T-cell (primary cell): Measurements from ENCODE around the gene RAPGEF1. TPM values are rescaled to one million over a fixed set of nuclear protein-coding genes. Genes with fewer than 3 reads are reported as not detected.

Source experiments
- ATAC-seq, 4 experiments: fragments of 200-7000 bp in 3 of 4; fragments of 150-1000 bp in 1 of 4; cut with Tn5 transposase; replicated peaks in 1 of 4; 1 replicate in 3 of 4; 2 replicates in 1 of 4; pipeline ENCODE4 v1.10.0; 2021; ENCODE audit warnings: moderate library complexity in 3 of 4, mild to moderate bottlenecking in 2 of 4, moderate number of reproducible peaks in 1 of 4
- CTCF ChIA-PET, 2 donors: fragments of 300-600 bp; sonication (Branson Sonifier 250); formaldehyde crosslinking; loops; one replicate each; lab custom pipeline; 2022; ENCODE audit warnings: antibody characterized with exemption in 2 of 2; lab: Charles Lee
- POLR2A ChIA-PET, 2 donors: fragments of 300-600 bp; sonication (Branson Sonifier 250); formaldehyde crosslinking; loops; one replicate each; lab custom pipeline; 2022; ENCODE audit warnings: antibody characterized with exemption in 2 of 2; lab: Charles Lee
- DNase-seq, 35 experiments: peaks; one replicate each; pipeline versions ENCODE4 v3.0.0 to v3.0.0-alpha.2; 2013 to 2023
- H3K27ac ChIP-seq: one replicate; pipeline ENCODE4 v1.5.1; 2013; ENCODE audit warnings: low read length
- H3K27me3 ChIP-seq, 2 experiments: replicated peaks in 1 of 2; 1 replicate in 1 of 2; 2 replicates in 1 of 2; pipeline versions ENCODE4 v1.6.1 to v1.7.0; 2013; ENCODE audit warnings: low read length in 1 of 2, mixed read lengths in 1 of 2; ENCODE audit not compliant: control insufficient read depth in 2 of 2, insufficient read depth in 2 of 2; ENCODE audit errors: extremely low read depth in 1 of 2
- H3K36me3 ChIP-seq, 2 donors: 1 replicate in 1 of 2; 2 replicates in 1 of 2; pipeline versions ENCODE4 v1.6.1 to v1.7.0; 2013; ENCODE audit warnings: low read length in 1 of 2; ENCODE audit not compliant: control insufficient read depth in 2 of 2, insufficient read depth in 1 of 2; ENCODE audit errors: extremely low read depth in 1 of 2
- H3K4me1 ChIP-seq, 2 experiments: 1 replicate in 1 of 2; 2 replicates in 1 of 2; pipeline versions ENCODE4 v1.6.1 to v1.7.0; 2013; ENCODE audit warnings: low read length in 2 of 2, mixed read lengths in 1 of 2; ENCODE audit not compliant: insufficient read depth in 2 of 2, control insufficient read depth in 1 of 2; ENCODE audit errors: extremely low read depth in 1 of 2
- H3K4me3 ChIP-seq, 2 donors: 1 replicate in 1 of 2; 2 replicates in 1 of 2; pipeline versions ENCODE4 v1.5.1 to v1.7.0; 2013; ENCODE audit warnings: mild to moderate bottlenecking in 2 of 2, low read length in 1 of 2, moderate library complexity in 1 of 2; ENCODE audit not compliant: control insufficient read depth in 1 of 2; ENCODE audit errors: extremely low read depth in 1 of 2
- H3K9me3 ChIP-seq: 2 replicates; pipeline ENCODE4 v1.7.0; 2013
- H3K27ac Mint-ChIP-seq, 2 donors: one replicate each; pipeline ENCODE4 v1.8.0; 2020 to 2021; ENCODE audit warnings: mild to moderate bottlenecking in 2 of 2, mixed read lengths in 2 of 2
- H3K27me3 Mint-ChIP-seq, 2 donors: one replicate each; pipeline ENCODE4 v1.8.0; 2021 to 2022; ENCODE audit warnings: mixed read lengths in 2 of 2
- H3K36me3 Mint-ChIP-seq: one replicate; pipeline ENCODE4 v1.8.0; 2021; ENCODE audit warnings: mixed read lengths
- H3K4me1 Mint-ChIP-seq, 3 donors: one replicate each; pipeline ENCODE4 v1.8.0; 2020 to 2022; ENCODE audit warnings: mixed read lengths in 3 of 3, mild to moderate bottlenecking in 1 of 3
- H3K4me3 Mint-ChIP-seq, 3 donors: one replicate each; pipeline ENCODE4 v1.8.0; 2020 to 2022; ENCODE audit warnings: mild to moderate bottlenecking in 3 of 3, mixed read lengths in 3 of 3, moderate library complexity in 3 of 3
- H3K9me3 Mint-ChIP-seq, 3 donors: one replicate each; pipeline ENCODE4 v1.8.0; 2020 to 2022; ENCODE audit warnings: mixed read lengths in 3 of 3
- WGBS: methylation state at CpG from one replicate; pipeline ENCODE4 v1.1.5; 2013; ENCODE audit warnings: missing lambda C conversion rate; ENCODE audit not compliant: insufficient coverage; 5-methylcytosine and 5-hydroxymethylcytosine counted together
- total RNA-seq, 35 experiments: library from RNA in 6 of 35; stranded (reverse) in 6 of 35; fragments of 120-200 nt in 1 of 35; gene quantifications; one replicate each; pipeline versions ENCODE4 v1.2.1 to v1.2.4 and lab custom pipeline; 2013 to 2026

RAPGEF1 gene
- total RNA-seq, 5 donors from 2014 or later (not counting 1 experiment from before 2014, with no cell fraction given), result 97.9 to 167 (median 139) TPM

GRCh38 chr9:131738293-131739132 is 1.4 kb downstream of the RAPGEF1 start:
- no peaks in the 10 kb centered on the region for H3K27me3 ChIP-seq
- Mint-ChIP-seq H3K4me1 (peaks cover 55 to 66% (median 65%) of the 10 kb centered on the region in 3 donors), H3K36me3 (peaks cover 18% of the 10 kb centered on the region), H3K9me3 (no peaks in the 10 kb centered on the region), H3K27me3 (no peaks in the 10 kb centered on the region), H3K27ac (peak overlapping the region; percentile 91 to 95), H3K4me3 (peak overlapping the region; percentile 87 to 95 (median 90))
- peak in 1 of 35 experiments; percentile 33 for DNase-seq
- peaks cover 55 to 66% of the 10 kb centered on the region in 2 experiments for H3K4me1 ChIP-seq
- WGBS, result 26% methylated on average over 8 of the region's 13 CpGs
- no peaks in the 10 kb centered on the region for H3K9me3 ChIP-seq
- no peak for ATAC-seq
- H3K4me3 ChIP-seq, result peak overlapping the region; percentile 68 to 74
- ChIA-PET POLR2A (interaction anchor here in 1 of 2 donors (0.5 kb wide), 2 partner anchors 8 to 72 kb away, joined by 3 to 6 read pairs; no protein-coding TSS in a partner anchor), CTCF (interaction anchor here (0.5 to 3.1 kb wide), 8 partner anchors 9 to 111 kb away, joined by 3 to 18 read pairs (median 4); no protein-coding TSS in a partner anchor)
- no peaks in the 10 kb centered on the region for H3K36me3 ChIP-seq
- peak overlapping the region; percentile 54 for H3K27ac ChIP-seq

- Mint-ChIP-seq H3K27me3 (no peaks in the 10 kb centered on the region), H3K4me3 (peak overlapping the region; percentile 59 to 82 (median 70)), H3K9me3 (no peaks in the 10 kb centered on the region), H3K4me1 (peaks cover 60 to 67% (median 65%) of the 10 kb centered on the region in 3 donors), H3K27ac (peak overlapping the region; percentile 88 to 94), H3K36me3 (peaks cover 18% of the 10 kb centered on the region)
- Histone ChIP-seq H3K4me1 (peaks cover 54 to 72% of the 10 kb centered on the region in 2 experiments), H3K4me3 (no peak overlapping the region), H3K9me3 (no peaks in the 10 kb centered on the region), H3K36me3 (no peaks in the 10 kb centered on the region), H3K27me3 (no peaks in the 10 kb centered on the region), H3K27ac (peak overlapping the region; percentile 93)
- 100% methylated on average over 1 of the region's 12 CpGs for WGBS
- POLR2A ChIA-PET, result interaction anchor here in 1 of 2 donors (0.7 kb wide), 2 partner anchors 18 to 109 kb away, joined by 5 to 7 read pairs; no protein-coding TSS in a partner anchor
- DNase-seq (no peak), ATAC-seq (no peak)
- CTCF ChIA-PET, result interaction anchor here in 1 of 2 donors (0.6 to 2.1 kb wide), 2 partner anchors 10 to 152 kb away, joined by 6 to 7 read pairs; no protein-coding TSS in a partner anchor
Measured at GRCh38 chr9:131737426-131737825, 2.5 kb downstream of the RAPGEF1 start.

DNA sequence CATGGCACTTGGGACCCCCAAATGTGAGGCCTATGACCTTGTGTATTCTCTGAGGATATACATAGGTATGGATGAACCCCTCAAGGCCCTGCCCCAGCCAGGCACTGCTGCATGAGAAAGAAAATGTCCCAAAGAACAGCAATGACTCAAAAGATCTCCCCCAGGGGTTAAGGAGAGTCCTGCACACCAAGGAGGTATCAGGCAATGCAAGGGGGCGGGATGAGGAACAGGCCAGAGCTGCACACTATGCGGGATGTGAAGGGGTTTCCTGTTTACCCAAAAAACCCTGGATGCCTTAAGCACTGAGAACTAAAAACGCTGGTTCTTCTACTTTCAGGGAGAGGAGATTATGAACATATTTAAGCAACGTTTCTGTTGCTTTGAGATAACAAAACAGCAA is 3.4 kb downstream of the RAPGEF1 start:
- no peak for DNase-seq
- Histone ChIP-seq H3K9me3 (no peaks in the 10 kb centered on the region), H3K27me3 (no peaks in the 10 kb centered on the region), H3K4me3 (no peak overlapping the region), H3K4me1 (peaks cover 60 to 82% of the 10 kb centered on the region in 2 experiments), H3K27ac (peak overlapping the region; percentile 93), H3K36me3 (no peaks in the 10 kb centered on the region)
- peaks cover 70 to 77% (median 75%) of the 10 kb centered on the region in 3 donors for H3K4me1 Mint-ChIP-seq
- ChIA-PET POLR2A (no interaction called here), CTCF (interaction anchor here in 1 of 2 donors (2.1 kb wide), 1 partner anchor 9 kb away, joined by 7 read pairs; no protein-coding TSS in a partner anchor)
- no peak for ATAC-seq
- H3K36me3 Mint-ChIP-seq, result peaks cover 18% of the 10 kb centered on the region
- no peaks in the 10 kb centered on the region for H3K9me3 Mint-ChIP-seq
- no CpG with 5 or more reads among the region's 4 CpGs for WGBS
- H3K4me3 Mint-ChIP-seq, result peak overlapping the region; percentile 59 to 82 (median 70)
- H3K27me3 Mint-ChIP-seq, result no peaks in the 10 kb centered on the region
- peak overlapping the region; percentile 88 to 94 for H3K27ac Mint-ChIP-seq

DNA sequence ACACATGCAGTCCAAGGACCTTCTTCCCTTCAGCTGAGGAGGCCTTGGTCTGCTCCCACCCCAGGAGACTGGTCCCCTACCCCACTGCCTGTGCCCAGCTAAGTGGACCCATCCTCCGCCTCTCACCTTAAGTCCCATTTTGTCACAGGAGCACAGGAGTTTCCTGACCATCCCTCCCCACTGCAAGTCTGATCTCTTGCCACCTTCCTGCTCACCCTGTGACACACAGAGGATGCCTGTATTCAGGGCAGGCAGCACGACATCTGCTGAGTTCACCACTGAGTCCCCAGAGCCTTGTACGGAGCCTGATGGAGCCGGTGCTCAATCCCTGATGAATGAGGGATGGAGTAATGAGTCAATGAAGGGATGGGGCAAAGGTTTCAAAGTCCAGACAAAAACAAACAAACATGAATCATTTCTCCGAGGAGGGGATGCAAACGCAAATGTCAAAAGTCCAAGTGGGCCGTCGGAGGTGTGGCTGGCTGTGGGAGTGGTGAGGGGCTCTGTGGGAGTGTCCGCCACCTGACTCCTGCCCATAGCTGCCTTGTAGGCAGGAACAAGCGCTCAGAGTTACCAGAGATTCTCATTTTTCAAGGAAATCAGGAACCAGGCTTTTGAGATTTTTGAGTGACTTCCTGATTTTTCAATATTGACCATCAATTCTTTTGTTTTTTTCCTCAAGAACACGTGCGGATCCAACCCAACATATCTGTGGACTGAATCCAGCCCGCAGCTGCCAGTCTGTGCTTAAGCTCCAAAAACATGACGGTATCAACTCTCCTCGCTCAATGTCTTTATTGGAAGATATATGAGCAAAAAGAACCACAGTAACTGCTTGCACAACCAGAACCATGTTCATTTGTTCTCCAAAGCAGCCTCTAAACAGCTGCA is 4.4 kb downstream of the RAPGEF1 start:
- H3K36me3 ChIP-seq, result no peaks in the 10 kb centered on the region
- 65% methylated on average over 6 of the region's 15 CpGs for WGBS
- Mint-ChIP-seq H3K27me3 (no peaks in the 10 kb centered on the region), H3K4me3 (peak overlapping the region; percentile 65 to 82 (median 73)), H3K27ac (peak overlapping the region; percentile 88 to 94), H3K36me3 (peaks cover 18% of the 10 kb centered on the region), H3K9me3 (no peaks in the 10 kb centered on the region), H3K4me1 (peaks cover 80 to 86% (median 85%) of the 10 kb centered on the region in 3 donors)
- DNase-seq, result no peak
- CTCF ChIA-PET, result interaction anchor here in 1 of 2 donors (2.1 kb wide), 1 partner anchor 8 kb away, joined by 7 read pairs; no protein-coding TSS in a partner anchor
- H3K4me3 ChIP-seq, result no peak overlapping the region
- peak overlapping the region; percentile 93 for H3K27ac ChIP-seq
- ATAC-seq, result no peak
- POLR2A ChIA-PET, result no interaction called here
- H3K4me1 ChIP-seq, result peaks cover 68 to 91% of the 10 kb centered on the region in 2 experiments
- no peaks in the 10 kb centered on the region for H3K27me3 ChIP-seq
- H3K9me3 ChIP-seq, result no peaks in the 10 kb centered on the region

- POLR2A ChIA-PET, result no interaction called here
- no peaks in the 10 kb centered on the region for H3K27me3 Mint-ChIP-seq
- CTCF ChIA-PET, result no interaction called here
- peak overlapping the region; percentile 65 to 82 (median 73) for H3K4me3 Mint-ChIP-seq
- Histone ChIP-seq H3K4me1 (peaks cover 70 to 93% of the 10 kb centered on the region in 2 experiments), H3K36me3 (no peaks in the 10 kb centered on the region), H3K9me3 (no peaks in the 10 kb centered on the region), H3K27me3 (no peaks in the 10 kb centered on the region), H3K4me3 (no peak overlapping the region), H3K27ac (peak overlapping the region; percentile 93)
- H3K36me3 Mint-ChIP-seq, result peaks cover 18% of the 10 kb centered on the region
- 34% methylated on average over 3 of the region's 8 CpGs for WGBS
- peaks cover 84 to 88% (median 87%) of the 10 kb centered on the region in 3 donors for H3K4me1 Mint-ChIP-seq
- H3K27ac Mint-ChIP-seq, result peak overlapping the region; percentile 88 to 94
- ATAC-seq, result no peak
- no peak for DNase-seq
- H3K9me3 Mint-ChIP-seq, result no peaks in the 10 kb centered on the region
Measured at GRCh38 chr9:131734781-131735180, 5.1 kb downstream of the RAPGEF1 start.
